ENCODE results near the gene EML6. TPM values are rescaled to one million over a fixed set of nuclear protein-coding genes. Genes with fewer than 3 reads are reported as not detected.

The EML6 gene
- total RNA-seq, 1 experiment from 2014 or later, result 1.5 TPM

DNA sequence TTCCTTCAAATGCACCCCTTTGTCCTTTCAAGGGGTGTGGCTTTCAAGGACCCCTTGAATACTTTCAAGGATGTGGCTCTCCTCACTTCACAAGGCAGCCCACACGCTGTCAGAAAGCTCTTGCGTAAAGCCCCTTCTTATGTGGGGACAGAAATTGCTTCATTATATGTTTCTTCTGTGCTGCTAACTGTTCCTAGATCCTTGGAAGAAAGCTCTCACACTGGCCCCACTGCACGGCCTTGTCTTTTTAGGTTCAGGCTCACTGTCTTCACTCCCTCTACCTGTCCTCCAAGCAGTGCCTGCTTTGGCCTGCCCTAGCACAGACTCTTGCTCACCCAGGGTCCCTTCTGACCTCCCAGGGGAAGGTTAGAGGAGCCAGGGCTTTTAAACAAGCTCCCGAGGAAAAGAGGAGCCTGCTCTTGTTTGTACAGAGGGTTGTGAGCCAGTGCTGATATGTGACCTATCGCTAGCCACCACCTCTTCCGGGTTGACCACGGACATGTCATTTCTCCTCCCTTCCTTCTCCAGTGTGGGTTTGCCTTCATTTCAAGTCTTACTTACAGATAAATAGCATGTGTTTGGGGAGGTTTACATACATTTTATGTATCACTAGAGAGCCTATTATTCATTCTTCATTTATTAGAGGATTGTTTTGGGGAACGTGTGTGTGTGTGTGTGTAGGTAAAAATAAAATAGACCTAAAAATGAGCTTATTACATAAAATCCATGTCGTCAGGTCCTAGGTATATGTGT, 232.1 kb downstream of the EML6 start:
- H3K56ac ChIP-seq (ENCODE audit: insufficient read length, low read depth, low read length), result no peak overlapping the region
- no peaks in the 10 kb centered on the region for H3K79me2 ChIP-seq (ENCODE audit: insufficient read depth, low read length)
- no peak overlapping the region for H4K5ac ChIP-seq (ENCODE audit: insufficient read length, low read depth, low read length)
- H3K9ac ChIP-seq (ENCODE audit: extremely low read depth, insufficient read length, low read length), result no peak overlapping the region
- H3K23ac ChIP-seq (ENCODE audit: insufficient read length, low read depth, low read length), result no peak overlapping the region
- H2BK12ac ChIP-seq (ENCODE audit: insufficient read length, low read depth, low read length), result no peak overlapping the region
- H3K9me3 ChIP-seq (ENCODE audit: control insufficient read depth, low read depth, low read length), result no peaks in the 10 kb centered on the region
- Mint-ChIP-seq H3K36me3 (ENCODE audit: insufficient read depth in 1 of 3, low read depth in 3 of 3) (no peaks in the 10 kb centered on the region), H3K27ac (peak overlapping the region in 1 of 3 experiments; percentile 37; a peak in 2 of 7 replicates), H3K4me1 (peaks cover 10 to 26% of the 10 kb centered on the region in 2 experiments), H3K4me3 (no peak overlapping the region), H3K27me3 (ENCODE audit: low read depth) (no peaks in the 10 kb centered on the region; the same call in 1 of the 2 replicates), H3K9me3 (no peaks in the 10 kb centered on the region)
- H2BK15ac ChIP-seq (ENCODE audit: low read depth, low read length), result no peak overlapping the region
- no peak overlapping the region for H3K4ac ChIP-seq (ENCODE audit: low read depth, low read length)
- H3K79me1 ChIP-seq (ENCODE audit: insufficient read depth, low read depth, low read length, poor library complexity, severe bottlenecking), result no peaks in the 10 kb centered on the region
- DNase-seq, result no peak
- H2BK20ac ChIP-seq (ENCODE audit: low read depth, low read length, poor library complexity, severe bottlenecking), result no peak overlapping the region
- H4K8ac ChIP-seq (replicated peaks; ENCODE audit: insufficient read length, low read depth, low read length), result no peak overlapping the region
- H3K27me3 ChIP-seq (ENCODE audit: insufficient read depth, low read length), result no peaks in the 10 kb centered on the region
- H3K4me2 ChIP-seq (ENCODE audit: insufficient read depth, insufficient read length, low read length), result no peak overlapping the region
- H2AK5ac ChIP-seq (ENCODE audit: insufficient read length, low read length), result no peak overlapping the region
- no peaks in the 10 kb centered on the region for H3K4me1 ChIP-seq (ENCODE audit: insufficient read depth, low read length)
- H4K91ac ChIP-seq (ENCODE audit: insufficient read length, low read depth, low read length), result no peak overlapping the region
- WGBS (ENCODE audit: extremely low coverage, insufficient read length, low lambda C conversion rate), result no CpG with 5 or more reads among the region's 9 CpGs
- no peak overlapping the region for H2AFZ ChIP-seq (ENCODE audit: low read length)
- H3T11ph ChIP-seq (ENCODE audit: low read length), result no peak overlapping the region
- H4K20me1 ChIP-seq (ENCODE audit: control insufficient read depth, insufficient read depth, insufficient read length), result no peaks in the 10 kb centered on the region
- H2BK5ac ChIP-seq (ENCODE audit: insufficient read length, low read length), result no peak overlapping the region
- no peak overlapping the region for H3K14ac ChIP-seq (ENCODE audit: insufficient read depth, low read length)
- H3K23me2 ChIP-seq (ENCODE audit: insufficient read length, low read depth, low read length, poor library complexity, severe bottlenecking), result no peaks in the 10 kb centered on the region
- TF ChIP-seq, protein P1, sequence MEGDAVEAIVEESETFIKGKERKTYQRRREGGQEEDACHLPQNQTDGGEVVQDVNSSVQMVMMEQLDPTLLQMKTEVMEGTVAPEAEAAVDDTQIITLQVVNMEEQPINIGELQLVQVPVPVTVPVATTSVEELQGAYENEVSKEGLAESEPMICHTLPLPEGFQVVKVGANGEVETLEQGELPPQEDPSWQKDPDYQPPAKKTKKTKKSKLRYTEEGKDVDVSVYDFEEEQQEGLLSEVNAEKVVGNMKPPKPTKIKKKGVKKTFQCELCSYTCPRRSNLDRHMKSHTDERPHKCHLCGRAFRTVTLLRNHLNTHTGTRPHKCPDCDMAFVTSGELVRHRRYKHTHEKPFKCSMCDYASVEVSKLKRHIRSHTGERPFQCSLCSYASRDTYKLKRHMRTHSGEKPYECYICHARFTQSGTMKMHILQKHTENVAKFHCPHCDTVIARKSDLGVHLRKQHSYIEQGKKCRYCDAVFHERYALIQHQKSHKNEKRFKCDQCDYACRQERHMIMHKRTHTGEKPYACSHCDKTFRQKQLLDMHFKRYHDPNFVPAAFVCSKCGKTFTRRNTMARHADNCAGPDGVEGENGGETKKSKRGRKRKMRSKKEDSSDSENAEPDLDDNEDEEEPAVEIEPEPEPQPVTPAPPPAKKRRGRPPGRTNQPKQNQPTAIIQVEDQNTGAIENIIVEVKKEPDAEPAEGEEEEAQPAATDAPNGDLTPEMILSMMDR (conservative IDR thresholded peaks at IDR 0.05), result no peak
- no peak overlapping the region for H2BK120ac ChIP-seq (ENCODE audit: low read depth, low read length, poor library complexity, severe bottlenecking)
- no peak overlapping the region for H3K18ac ChIP-seq (ENCODE audit: insufficient read length, low read depth, low read length)
- H3K27ac ChIP-seq (ENCODE audit: insufficient read length, low read depth, low read length), result no peak overlapping the region
